ENCODE results near the gene IL25.
"Not testable (repeated sequence)": the region's sequence is repeated elsewhere in the genome, so short reads cannot be mapped to it uniquely, and the experiment has no call there.

Gene IL25

GRCh38 chr14:23377198-23377550 is 4.6 kb downstream of the IL25 start:
- no peak for DNase-seq

- no peak for DNase-seq
These were observed 5.3 kb downstream of the IL25 start for GRCh38 chr14:23377573-23378563.

DNA sequence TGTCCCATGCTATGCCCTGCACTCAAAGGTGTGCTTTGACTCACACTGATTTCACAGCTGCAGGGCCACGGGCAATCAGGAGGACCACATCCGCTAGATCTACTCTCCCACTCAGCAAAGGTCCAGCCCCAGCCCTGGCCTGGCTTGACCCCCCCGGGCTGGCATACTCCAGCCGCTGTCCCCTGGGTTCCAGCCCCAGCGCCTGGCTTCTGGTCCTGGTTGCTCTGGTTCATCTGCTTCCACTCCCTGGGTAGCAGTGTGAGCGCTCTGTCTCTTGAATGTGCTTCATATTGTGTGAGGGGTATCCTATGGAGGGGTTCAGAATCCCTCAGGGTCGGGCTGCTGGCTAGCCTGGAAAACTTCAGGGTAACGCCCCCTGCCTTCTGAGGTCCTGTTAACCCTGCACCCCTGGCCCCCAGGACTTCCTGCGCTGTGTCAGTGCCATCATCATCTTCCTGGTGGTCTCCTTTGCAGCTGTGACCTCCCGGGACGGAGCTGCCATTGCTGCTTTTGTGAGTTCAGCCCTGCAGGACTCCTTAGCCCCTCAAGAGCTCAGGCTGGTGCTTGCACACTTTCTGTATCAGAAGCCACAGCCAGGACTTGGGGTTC is 6.1 kb downstream of the IL25 start:
- no peak for DNase-seq

DNA sequence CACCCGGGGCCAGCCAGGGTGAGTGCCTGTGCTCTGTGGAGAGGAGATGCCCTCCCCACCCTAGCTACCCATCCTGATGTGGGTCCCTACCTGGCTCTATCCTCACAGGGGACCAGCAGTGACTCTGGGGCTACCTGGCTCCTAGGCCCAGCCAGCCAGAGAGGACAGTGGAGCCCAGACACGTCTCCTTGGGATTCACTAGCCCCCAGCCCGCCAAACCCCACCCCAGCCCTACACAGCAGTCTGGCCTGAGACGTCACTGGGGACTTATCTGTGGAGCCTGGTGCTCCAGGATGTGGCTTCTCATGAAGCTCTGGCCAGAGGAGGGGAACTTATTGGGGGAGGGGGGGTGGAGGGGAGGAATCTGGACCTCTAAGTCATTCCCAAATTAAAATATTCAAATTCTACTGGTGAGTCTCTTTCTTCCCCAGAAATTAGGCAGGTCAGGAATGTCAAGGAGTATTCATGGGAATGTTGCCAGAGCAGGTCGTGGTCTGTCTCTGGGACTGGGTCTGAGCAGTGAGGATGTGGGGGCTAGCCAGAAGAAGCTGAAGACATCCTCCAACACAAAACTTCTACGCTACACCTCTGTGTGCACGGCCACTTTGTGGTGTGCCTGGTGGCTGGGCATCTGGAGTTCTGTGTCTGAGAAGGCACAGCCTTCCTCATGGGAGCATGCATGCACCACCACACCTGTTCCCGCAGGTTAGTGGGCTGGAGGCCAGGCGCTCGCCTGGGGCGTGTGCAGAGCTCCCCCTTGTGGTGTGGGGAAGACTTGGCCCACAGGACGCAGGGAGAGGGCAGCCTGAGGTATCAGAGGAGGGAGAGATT is 7.0 kb downstream of the IL25 start:
- DNase-seq = peak; percentile 72

- DNase-seq = no peak
These were observed 7.7 kb downstream of the IL25 start for GRCh38 chr14:23380197-23380914.

DNA sequence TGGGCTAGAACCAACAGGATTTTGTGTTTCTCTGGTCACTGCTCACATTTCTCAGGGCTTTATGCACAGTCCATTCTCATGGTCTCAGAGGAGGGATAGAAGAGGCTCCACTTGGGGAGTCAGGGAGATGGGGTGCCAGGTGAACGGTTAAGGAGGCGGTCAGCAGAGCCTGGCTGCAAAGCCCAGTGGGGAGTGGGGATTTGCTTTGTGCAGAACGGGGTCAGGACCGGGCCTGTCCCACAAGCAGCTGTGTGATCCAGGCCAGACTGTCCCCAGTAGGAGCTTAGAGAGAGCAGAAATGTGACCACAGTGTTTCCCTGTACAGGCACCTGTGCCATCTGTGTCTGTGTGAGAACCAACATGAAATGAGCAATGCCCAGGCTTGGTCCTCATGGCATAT is 8.4 kb downstream of the IL25 start:
- no peak for DNase-seq

DNA sequence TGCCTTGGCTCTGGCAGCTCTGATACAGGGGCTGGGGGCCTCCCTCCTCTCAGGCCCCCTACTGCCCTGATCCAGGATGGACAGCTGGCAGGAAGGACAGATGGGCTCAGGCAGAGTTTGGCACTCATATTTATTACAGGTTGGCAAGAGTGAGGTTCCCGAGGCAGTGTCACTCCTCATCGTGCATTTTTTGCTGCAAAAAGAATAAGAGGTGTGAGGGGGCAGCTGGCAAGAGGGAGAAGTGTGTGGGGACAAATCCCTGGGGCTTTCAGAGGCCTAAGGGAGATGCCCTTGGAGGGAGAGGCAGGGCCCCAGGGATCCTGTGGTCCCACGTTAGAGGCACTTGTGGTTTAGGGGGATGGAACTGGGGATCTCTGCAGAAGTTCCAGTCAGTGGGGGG is 9.3 kb downstream of the IL25 start:
- no peak for DNase-seq

- no peak for DNase-seq
These were observed 9.7 kb downstream of the IL25 start for GRCh38 chr14:23382276-23382675.

DNA sequence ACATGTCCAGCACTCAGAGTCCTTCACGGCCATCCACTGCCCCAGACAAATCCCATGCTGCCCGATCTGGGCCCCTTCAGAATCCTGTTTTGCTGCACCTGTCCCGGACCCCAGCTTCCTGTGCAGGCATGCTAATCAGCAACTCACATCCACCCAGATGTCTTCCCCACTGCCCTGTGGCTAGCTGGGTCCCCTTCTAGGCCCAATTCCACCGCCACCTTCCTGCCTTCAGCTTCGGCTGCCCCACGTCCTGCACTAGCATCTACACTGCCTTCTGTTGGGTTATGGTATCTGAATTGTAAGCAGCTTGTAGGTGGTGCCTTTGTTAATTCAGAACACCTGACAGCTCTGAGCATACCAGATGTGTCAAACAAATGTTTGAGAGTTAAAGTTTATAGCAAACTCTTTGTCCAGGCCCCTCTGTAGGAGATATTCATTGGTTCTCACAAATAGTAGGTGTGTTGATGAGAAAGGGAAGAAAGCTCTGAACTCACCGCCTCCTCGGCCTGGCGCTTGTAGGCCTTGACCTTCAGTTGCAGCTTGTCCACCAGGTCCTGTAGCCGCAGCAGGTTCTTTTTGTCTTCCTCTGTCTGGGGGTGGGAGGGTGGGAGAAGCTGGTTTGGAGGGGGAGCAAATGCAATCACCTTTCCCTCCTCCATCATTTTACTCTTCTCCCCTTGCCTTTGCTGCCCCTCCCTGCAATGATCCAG is 10.3 kb downstream of the IL25 start:
- no peak for DNase-seq

- DNase-seq = no peak
These were observed 11.9 kb downstream of the IL25 start for GRCh38 chr14:23384364-23385080.

DNA sequence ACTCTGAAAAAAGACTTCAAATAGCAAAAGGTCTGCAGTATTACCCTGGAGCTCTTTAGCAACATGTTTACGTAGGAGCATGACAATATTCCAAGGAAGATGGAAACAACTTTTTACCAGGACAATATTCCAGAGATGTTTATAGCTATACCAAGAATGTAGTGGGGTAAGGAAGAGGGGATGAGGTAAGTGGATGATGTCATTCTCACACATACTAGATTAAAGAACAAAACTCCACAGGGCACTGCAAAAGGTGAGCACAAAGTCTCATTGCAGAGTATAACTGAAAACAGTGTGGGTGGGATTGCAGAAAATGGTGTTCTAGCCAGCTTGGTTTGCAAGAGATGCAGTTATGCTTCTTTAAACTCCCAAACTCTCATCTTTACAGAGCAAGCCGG is 12.6 kb downstream of the IL25 start:
- DNase-seq = no peak

GRCh38 chr14:23385642-23386265 is 13.1 kb downstream of the IL25 start:
- DNase-seq = no peak

- DNase-seq = not testable (repeated sequence)
These were observed 13.7 kb downstream of the IL25 start for GRCh38 chr14:23386266-23386657.

- no peak for DNase-seq
These were observed 14.4 kb downstream of the IL25 start for GRCh38 chr14:23386999-23387398.

- DNase-seq = no peak
These were observed 15.6 kb downstream of the IL25 start for GRCh38 chr14:23387916-23388882.

DNA sequence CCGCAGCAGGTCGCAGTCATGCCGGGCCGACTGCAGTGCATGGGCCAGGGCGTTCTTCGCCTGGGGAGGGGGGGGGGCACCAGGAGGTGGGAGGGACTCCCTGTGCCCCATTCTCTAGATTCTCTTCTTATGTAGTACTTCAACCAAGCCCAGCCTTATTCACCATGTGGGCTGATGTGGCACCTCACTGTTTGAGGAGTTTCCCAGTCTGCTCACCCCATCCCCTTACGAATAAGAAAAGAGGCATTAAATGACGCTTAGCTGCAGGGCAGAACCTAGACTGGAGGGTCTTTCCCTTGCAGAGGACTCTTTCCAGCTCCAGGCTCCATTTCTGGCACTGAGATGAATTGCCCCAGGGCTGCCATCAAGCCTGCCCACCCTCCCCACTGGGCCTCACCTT is 16.4 kb downstream of the IL25 start:
- no peak for DNase-seq

DNA sequence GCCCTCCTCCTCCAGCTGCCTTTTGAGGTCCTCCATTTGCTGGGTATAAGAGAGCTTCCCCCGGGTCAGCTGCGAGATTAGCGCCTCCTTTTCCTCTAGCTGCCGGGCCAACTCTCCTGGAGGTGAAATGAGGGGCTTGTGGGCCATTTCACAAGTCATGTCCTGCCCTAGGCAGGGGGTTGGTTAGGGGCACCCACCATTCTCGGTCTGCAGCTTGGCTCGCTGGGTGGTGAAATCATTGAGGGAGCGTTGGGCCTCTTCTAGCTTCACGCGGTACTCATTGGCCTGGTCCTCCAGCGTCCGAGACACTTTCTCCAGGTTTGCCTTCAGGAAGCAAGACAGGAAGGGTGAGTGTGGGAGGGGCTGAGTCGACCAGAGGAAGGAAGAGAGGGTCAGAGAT is 16.8 kb downstream of the IL25 start:
- DNase-seq = no peak

GRCh38 chr14:23389871-23390270 is 17.3 kb downstream of the IL25 start:
- not testable (repeated sequence) for DNase-seq

- DNase-seq = no peak
These were observed 20.0 kb downstream of the IL25 start for GRCh38 chr14:23392613-23393012.

DNA sequence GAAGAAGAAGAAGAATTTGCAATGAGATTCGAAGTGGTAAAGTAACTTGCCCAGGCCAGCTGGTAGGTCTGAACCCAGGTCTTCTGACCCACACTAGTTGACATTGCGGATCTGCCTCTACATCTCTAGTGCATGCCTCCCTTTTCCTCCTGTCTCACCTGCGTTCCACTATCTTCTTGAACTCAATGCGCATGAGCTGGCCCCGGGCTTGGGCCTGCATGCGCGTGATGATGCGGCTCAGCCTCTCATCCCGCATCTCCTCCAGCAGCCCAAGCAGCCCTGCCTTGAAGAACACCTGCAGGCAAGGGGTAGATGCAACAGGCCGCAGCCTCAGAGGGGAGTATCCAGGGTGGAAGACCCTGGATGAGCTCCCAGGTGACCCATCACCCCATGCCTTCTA is 23.5 kb downstream of the IL25 start:
- DNase-seq = no peak
